NB4 (cell line): Measurements from ENCODE around the gene CUTC.

Experiments used
- DNase-seq: peaks from one replicate; pipeline ENCODE4 v3.0.0; 2010; ENCODE audit warnings: low read depth
- H3K4me3 ChIP-seq: one replicate; pipeline ENCODE4 v1.5.1; 2011; ENCODE audit warnings: mild to moderate bottlenecking, low read depth, low read length, moderate library complexity
- MYC ChIP-seq: IDR thresholded peaks from 2 replicates; pipeline ENCODE4 v1.6.1; 2011; ENCODE audit warnings: low read depth, low read length
- POLR2A ChIP-seq: IDR thresholded peaks from 2 replicates; pipeline ENCODE4 v1.6.1; 2011; ENCODE audit warnings: mild to moderate bottlenecking; ENCODE audit not compliant: insufficient read length; ENCODE audit errors: extremely low read depth
- TF ChIP-seq, protein P1 (sequence below): IDR thresholded peaks from one replicate; pipeline ENCODE4 v1.5.1; 2012; ENCODE audit warnings: low read depth, low read length
- TF ChIP-seq, protein P2 (sequence below): IDR thresholded peaks from 2 replicates; pipeline ENCODE4 v1.6.1; 2011; ENCODE audit warnings: low read depth, low read length

CUTC gene

DNA sequence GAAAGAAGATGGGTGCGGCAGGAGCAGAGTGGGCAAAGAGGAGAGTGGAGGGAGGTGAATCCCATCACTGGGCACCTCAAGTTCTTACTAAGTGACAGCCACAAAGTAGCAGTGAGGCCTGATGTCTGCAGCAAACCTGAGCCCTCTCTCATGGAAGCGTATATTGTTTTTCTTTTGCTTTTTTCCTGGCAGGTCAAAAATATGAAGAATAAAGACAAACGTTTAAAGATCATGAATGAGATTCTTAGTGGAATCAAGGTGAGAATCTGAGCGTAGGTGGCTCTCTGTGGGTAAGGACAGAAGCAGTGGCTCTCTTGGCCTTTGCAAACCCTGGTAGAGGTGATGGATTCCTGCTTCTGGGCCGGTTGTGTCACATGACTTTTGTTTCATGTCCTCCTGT is 73.2 kb downstream of the CUTC start:
- TF ChIP-seq, protein P1, sequence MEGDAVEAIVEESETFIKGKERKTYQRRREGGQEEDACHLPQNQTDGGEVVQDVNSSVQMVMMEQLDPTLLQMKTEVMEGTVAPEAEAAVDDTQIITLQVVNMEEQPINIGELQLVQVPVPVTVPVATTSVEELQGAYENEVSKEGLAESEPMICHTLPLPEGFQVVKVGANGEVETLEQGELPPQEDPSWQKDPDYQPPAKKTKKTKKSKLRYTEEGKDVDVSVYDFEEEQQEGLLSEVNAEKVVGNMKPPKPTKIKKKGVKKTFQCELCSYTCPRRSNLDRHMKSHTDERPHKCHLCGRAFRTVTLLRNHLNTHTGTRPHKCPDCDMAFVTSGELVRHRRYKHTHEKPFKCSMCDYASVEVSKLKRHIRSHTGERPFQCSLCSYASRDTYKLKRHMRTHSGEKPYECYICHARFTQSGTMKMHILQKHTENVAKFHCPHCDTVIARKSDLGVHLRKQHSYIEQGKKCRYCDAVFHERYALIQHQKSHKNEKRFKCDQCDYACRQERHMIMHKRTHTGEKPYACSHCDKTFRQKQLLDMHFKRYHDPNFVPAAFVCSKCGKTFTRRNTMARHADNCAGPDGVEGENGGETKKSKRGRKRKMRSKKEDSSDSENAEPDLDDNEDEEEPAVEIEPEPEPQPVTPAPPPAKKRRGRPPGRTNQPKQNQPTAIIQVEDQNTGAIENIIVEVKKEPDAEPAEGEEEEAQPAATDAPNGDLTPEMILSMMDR = no peak
- TF ChIP-seq MYC = no peak
- TF ChIP-seq, protein P2, sequence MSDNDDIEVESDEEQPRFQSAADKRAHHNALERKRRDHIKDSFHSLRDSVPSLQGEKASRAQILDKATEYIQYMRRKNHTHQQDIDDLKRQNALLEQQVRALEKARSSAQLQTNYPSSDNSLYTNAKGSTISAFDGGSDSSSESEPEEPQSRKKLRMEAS = no peak
- no peak for TF ChIP-seq POLR2A
- H3K4me3 ChIP-seq = no peak overlapping the region
- DNase-seq = no peak
